NCI-H2196 (cell line): ENCODE measurements around the gene TNFRSF1B.

Experiments used
- DNase-seq: peaks from one replicate; lab custom pipeline; 2025; ENCODE audit not compliant: unreplicated experiment; lab: John Stamatoyannopoulos, UW

TNFRSF1B gene

DNA sequence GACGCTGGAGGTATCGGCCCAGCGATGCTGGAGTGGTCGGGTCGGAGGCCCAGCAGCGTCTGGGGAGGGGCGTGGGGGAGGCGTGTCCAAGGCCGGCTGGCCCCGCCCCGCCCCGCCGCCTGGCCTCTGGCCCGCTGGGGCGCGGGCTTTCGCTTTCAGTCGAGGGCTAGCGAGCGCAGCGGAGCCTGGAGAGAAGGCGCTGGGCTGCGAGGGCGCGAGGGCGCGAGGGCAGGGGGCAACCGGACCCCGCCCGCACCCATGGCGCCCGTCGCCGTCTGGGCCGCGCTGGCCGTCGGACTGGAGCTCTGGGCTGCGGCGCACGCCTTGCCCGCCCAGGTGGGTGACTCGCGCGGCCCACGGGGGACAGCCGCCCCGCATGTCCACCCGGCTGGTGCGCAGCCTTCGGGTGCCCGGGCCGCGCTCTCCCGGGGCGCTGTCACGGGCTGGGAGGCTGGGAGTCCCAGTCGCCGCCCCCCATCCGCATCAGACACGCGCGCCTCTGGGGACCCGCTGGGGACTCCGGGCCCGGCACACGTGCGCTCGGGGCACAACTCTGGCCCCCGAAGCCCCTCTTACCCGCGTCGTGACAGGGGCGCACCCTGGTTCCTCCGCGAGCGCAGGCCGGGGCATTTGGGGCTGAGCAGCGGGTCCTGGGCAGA, at the start of gene TNFRSF1B:
TSS of gene TNFRSF1B (plus strand) at position 158 of the 659 bp plus-strand sequence. CDS start at position 259, 101 bp downstream.
- DNase-seq: peak; percentile 68

DNA sequence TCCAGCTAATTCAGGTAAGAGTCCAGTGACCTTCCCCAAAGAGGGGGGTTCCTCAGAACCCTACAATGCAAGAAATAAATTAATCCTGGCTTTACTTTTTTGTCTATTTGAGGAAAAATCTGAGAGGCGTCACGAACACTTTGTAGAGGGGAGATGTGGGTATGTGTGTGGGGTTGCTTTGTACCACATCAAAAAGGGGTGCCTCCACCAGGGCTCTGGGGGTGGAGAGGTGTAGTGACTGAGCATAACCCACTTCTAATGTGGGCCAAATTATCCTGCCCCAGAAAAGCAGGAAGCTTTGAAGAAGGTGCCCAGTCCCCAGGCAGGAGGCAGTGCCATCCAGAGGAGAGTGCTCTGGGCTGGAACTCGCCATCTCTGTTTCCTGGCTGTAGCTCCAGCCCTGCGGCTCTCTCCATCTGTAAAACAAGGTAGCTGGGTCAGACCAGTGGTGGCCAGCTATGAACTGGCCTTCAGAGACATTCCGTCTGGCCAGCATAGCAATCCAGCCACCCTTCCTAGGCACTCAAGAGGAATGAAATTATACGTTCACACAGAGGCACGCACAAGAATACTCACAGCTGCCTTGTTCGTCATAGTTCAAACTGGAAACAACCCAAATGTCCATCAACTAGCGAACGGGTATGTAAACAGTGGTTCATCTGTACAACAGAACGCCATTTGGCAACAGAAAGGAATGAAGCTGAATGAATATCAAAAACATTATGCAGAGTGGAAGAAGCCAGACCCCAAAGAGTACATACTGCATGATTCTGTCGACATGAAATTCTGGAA, 45.4 kb upstream of the TNFRSF1B start:
- no peak for DNase-seq

DNA sequence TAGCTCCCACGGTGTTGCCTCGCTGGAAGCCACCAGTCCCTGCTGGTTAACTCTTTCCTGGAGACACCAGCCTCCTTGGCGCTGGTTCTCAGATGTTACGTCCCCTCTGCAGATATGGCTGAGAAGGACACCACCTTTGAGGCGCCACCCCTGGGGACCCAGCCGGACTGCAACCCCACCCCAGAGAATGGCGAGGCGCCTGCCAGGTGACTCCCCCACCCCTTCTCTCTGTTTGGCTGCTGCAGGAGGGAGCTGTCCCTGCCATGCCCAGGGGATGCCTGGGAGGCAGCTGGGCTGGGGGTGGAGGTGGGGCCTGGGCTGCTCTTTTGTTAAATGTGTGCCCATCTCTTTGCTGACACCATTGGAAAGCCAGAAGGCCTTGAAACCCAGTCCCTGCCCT, 43.6 kb upstream of the TNFRSF1B start:
- no peak for DNase-seq

DNA sequence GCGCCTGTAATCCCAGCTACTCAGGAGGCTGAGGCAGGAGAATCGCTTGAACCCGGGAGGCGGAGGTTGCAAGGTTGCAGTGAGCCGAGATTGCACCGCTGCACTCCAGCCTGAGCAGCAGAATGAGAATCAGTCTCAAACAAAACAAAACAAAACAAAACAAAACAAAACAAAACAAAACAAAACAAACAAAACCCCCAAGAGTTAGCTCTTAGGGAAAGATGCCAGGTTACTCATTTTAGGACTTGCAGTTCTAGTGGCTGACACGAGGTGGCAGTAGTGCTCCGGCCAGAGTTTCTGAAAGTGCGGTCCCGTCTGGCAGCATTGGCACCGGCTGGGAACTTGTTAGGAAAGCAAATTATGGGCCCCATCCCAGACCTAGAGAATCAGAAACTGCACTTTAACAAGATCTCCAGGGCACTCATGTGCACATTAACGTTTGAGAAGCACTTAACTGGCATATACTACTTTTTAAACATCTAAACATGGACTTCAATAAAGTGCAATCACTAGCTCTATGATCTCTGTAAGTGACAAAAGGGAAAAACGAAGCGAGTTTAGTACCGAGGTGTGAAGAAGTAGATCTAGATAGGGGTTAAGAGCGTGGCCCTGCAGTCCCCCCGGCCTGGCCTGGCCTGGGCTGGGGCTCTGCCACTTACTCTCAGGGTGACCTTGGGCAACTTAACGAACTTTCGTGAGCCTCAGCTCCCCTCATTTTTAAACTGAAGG, 41.9 kb upstream of the TNFRSF1B start:
- DNase-seq: peak; percentile 64

DNA sequence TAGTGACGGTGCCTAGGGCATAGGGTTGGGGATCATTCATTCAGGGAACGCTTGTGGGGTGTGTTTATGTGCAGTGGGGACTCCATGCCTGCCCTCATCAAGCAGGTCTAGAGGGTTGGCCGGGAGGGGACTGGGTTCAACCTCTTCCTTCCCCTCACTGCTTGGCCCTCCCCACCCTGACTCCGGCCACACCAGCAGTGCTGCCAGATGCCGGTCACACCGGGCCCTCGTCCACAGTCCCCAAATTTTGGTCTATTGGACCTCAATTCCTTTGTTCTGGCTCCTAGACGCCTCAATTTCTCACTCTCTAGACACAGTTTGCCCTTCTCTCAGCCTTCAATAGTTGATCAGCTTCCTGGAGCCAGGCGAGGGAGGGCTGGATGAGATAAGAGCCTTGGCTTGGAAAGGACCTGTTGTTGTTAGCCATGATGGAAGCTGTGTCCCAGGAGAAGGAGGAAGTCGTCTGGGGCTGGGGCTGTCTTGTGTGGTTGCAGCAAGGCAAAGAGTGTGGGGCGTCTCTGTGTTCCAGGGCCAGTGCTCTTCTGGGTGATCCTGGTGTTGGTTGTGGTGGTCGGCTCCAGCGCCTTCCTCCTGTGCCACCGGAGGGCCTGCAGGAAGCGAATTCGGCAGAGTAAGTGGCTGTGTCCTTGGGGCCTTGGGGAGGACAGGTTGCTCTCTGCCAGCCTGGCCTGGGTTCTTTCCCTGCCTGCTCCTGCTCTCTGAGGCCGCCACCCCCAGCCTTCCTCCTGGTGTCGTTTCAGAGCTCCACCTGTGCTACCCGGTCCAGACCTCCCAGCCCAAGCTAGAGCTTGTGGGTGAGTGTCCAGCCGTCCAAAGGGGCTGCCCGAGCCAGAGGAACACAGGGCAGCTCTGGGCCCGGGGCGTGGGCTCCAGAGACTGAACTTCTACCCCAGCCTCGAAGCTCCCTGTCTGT, 41.1 kb upstream of the TNFRSF1B start:
- DNase-seq: no peak

DNA sequence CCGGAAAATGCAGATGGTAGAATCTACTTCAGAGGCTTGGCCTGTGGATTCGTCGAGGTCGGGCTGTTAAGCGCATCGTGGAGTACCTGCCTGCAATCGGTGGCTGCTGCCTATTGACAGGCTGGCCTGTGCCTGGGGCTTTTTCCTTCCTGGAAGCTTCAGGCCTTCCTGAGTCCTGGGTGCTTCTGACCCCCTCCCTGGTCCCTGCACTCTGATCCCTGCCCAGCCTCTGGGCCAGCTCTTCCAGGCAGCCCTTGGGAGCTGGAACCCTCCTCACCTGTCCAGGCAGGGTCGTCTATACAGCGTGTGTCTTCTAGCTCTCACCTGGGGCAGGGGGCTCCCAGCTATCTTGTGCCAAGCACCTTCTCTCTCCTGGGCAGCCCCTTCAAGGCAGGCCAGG, 40.0 kb upstream of the TNFRSF1B start:
- no peak for DNase-seq

DNA sequence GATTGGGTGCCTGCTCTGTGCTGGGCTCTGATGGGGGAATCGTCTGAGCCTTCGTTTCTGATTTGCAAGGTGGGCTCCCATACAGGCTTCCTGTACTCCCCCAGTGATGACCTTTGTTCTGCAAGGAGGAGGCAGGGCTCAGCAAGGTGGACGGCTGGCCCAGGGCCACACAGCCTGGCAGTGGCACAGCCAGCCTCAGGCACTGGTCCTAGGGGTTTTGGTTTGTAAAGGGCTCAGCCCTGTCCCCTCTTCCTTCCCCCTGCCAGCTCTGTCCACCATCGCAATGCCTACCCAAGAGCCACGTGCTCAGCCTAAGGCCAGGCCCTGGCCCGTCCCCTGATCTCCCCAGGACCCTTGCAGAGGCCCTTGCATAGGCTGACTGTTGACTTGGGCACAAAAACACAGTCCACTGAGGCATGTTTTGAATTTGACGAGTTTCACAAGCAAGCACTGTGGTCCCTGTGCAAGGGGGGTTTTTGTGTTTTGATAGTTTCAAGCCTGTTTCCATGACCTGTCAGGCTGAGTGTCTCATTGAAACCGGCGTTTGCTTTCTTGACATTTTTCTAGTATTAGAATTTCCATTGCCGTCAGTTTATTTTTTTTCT, 39.5 kb upstream of the TNFRSF1B start:
- DNase-seq: no peak

DNA sequence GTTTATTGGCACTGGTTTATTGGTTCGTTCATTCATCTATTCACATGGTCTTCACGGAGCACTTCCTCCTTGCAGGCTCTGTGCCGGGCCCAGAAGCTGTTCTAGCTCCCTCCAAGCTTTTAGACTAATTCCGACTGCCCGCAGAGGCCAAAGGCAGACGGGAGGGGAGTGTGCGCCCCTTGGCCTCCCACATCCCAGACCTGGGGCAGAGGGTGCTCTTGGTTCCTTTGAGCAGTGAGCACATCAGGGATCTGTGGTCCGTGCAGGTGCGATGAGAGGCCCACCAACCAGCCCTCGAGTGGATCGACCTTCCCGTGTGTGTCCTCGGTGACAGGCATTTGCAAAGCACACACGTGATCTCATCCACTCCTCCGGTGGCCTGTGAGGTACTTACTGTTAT, 38.7 kb upstream of the TNFRSF1B start:
- DNase-seq: no peak

DNA sequence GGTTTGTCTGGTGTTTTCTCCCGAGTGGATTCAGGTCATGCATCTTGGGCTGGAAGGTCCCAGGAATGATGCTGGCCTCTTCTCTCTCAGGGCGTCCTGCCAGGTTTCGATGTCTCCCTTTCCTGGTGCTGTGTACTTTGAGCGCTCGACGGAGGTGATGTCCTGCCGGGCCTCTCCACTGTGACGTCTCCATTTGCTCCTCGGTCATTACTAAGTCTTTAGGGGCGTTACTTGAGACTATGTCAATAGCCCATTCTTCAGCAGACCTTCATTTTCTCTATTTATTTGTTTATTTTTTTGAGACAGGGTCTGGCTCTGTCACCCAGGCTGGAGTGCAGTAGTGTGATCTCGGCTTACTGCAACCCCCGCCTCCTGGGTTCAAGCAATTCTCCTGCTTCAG, 37.2 kb upstream of the TNFRSF1B start:
- no peak for DNase-seq

DNA sequence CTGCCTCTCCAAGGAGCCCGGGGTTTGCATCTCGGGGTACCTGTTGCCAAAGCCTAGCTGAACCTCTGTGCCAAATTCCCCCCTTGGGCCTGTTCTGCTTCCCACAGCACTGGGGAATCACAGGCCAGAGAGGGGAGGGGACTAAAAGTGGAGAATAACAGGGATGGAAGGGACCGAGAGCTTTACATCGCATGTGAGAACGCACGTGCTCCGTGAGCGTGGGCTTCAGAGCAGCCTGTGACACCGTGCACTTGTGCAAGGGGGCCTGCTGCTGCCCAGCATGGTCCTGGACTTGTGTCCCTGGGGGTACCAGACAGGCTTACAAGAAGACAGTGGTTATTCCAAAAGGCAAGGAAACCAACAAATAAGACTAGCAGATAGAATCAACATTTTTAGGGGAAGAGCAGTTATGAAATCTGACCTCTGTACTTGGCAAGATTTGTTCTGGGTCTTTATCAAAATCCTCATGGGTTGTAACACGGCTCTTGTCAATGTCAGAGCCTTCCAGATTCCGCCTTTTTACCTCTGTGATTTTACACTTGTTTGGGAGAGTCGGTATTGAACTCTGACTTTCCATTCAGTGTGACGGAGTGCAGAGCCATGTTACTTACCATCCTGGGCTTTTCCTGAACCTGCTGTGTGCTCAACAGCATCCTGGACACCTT, 36.2 kb upstream of the TNFRSF1B start:
- no peak for DNase-seq

DNA sequence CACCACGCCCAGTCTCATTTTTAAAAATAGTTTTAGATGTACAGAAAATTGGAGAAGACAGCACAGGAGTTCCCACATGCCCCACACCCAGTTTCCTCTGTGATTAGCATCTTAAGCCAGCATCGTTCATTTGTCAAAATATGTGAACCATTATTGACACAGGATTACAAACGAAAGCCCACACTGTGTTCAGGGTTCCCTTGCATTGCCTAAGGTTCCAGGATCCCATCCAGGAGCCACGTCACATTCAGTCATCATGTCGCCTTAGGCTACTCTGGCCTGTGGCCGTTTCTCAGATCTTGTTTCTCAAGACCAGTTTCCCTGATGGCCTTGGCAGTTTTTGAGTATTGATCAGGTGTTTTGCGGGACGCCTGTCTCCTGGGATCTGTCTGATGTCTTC, 34.7 kb upstream of the TNFRSF1B start:
- no peak for DNase-seq

DNA sequence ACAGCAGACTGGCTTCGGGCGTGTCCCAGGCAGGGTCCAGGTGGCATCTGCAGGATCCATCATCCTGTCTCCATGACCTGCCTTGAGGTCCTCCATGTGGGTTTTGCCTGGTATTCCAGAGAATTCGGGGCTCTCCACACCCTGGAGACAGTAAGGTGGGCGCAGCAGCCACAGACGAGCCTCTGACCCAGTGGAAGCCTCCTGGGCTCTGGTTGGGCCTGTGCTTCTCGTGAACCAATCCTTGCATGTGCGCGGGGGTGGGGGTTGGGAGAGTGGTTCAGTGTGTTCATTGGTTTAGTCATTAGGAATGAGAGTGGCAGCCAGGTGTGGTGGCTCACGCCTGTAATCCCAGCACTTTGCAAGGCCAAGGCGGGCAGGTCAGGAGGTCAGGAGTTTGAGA, 32.1 kb upstream of the TNFRSF1B start:
- no peak for DNase-seq

DNA sequence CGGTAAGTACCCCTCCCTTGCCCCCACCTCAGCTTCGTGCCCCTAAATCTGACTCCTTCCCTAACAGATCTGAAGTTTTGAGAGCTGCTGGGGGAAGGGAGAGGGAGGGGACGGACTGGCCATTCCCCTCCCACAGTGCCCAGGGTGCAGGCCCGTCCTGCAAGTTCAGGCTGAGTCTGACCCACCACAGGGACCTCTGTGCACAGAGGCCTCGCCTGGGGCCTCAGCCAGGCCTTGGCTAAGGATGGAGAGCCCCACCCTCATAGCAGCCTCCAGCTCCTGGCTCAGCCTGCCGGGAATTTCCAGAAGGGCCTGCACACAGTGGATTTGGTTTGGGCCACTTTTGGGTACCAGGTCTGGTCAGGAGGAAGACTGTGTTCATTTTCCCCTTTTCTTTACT, 31.2 kb upstream of the TNFRSF1B start:
- DNase-seq: no peak

DNA sequence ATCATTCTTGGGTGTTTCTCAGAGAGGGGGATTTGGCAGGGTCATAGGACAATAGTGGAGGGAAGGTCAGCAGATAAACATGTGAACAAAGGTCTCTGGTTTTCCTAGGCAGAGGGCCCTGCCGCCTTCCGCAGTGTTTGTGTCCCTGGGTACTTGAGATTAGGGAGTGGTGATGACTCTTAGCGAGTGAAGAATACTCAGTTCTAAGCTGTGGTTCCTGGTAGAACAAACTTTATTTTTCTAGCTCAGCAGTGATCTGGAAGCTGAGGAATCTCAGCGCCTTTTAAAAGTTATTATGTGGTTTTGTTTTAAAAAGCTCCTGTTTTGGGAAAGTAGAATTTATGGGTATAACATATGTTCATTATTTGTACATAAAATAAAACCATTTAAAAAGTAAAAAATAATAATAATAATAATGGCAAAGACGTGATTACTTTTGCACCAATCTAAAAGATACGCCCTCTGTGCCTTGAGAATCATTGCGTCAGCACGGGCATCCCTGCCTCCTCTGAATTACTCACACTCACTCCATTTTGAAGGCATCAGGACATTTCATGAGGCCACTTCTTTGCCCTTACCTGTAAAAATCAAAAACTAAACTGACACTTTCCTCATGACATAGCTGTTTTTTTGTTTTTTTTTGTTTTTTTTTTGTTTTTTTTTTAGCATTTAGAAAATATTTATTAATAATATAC, 29.7 kb upstream of the TNFRSF1B start:
- no peak for DNase-seq

DNA sequence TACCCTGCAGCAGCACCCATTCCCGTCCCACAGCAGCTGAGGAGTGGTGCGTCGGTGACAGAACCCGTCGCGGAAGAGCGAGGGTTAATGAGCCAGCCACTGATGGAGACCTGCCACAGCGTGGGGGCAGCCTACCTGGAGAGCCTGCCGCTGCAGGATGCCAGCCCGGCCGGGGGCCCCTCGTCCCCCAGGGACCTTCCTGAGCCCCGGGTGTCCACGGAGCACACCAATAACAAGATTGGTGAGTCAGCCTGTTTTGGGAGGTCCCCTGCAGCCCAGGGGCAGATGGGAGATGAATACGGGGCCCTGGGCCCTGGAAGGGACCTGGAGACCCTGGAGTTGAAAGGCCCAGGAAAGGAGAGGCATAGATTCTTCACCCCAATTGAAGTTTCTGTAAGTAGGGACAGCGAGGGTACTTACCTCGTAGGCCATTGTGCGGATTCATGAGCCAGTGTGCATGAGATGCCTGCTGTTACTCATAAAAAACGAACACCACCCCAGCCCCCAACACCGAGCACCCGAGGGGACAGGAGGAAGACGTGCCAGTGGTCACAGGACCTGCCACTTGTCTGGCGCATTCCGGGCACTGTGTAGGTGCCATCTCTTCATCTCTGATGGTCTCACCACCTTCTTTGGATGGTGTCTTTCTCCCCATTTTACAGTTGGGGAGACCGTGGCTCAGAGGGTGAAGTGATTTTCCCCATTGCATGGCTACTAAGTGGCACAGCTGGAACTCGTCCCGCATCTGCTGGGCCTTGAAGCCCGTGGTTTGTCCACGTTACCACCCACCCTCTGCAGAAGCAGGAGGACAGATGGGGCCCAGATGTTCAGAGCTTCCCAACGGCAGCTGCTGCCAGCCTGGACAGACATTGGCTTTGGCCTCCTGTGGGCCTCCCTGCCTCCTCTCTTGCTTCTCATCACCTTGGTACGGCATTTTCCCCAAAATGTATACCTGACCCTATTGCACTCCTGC, 28.3 kb upstream of the TNFRSF1B start:
- no peak for DNase-seq

DNA sequence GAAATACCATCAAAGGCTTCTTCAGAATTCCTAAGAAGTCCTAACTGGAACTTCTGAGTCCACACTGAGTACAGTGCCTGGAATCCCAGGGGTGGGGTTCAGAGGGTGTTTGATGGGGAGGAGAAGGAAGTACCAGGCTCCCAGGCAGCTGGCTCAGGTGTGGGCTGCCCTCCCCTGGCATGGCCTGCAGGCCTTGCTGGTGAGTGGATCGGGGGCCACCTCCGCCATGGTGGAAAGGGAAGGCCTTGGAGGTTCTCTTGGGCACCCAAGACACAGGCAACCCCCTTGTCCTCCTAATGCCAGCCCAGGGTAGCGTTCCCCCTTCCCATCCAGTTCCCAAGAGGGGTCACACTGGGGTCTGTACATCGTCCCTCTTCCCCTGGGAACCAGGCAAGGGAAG, 26.8 kb upstream of the TNFRSF1B start:
- no peak for DNase-seq

DNA sequence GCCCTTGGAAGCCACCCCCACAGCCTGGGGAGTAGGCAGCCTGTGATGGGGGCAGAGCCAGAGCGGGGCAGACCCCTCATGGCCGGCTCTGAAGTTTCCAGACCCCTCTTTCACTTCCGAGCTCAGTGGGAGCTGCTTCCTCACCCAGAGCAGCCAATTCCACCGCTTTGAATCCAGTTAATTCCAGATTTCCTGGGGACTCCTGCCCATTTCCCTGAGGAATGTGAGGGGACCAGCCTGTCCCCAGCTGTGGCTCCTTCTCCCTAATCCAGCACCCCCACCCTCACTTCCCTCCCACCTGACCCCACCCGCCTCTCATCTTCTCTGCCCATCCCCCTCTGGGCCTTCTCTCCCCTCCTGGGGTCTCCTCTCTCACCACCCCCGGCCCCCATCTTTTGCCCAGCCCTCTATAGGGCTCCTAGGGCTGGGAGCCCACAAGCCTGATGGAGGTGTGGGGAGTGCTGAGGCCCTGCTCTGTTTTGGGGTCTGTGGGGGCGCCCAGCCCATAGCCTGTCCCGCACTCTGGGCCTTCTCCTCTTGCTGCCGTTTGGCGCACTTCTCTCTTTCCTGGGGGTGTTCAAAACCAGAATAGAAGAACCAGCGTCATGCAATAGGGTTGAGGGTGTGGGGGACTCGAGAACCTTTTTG, 26.2 kb upstream of the TNFRSF1B start:
- no peak for DNase-seq
